GM10248 (cell line): ENCODE data around the gene CRYL1.

Source experiments
- CTCF ChIA-PET: fragments of 300-600 bp; sonication (Branson Sonifier 250); formaldehyde crosslinking; extraction: SDS; loops from one replicate; lab custom pipeline; 2021; ENCODE audit warnings: antibody characterized with exemption; lab: Yijun Ruan, JAX
- POLR2A ChIA-PET: fragments of 350-650 bp; sonication (Branson Sonifier 250); formaldehyde crosslinking; extraction: SDS; loops from one replicate; lab custom pipeline; 2020; ENCODE audit warnings: antibody characterized with exemption; lab: Yijun Ruan, JAX
- DNase-seq: peaks from one replicate; pipeline ENCODE4 v3.0.0; 2012; ENCODE audit errors: extremely low spot score
- CTCF ChIP-seq: IDR thresholded peaks from 2 replicates; pipeline ENCODE4 v1.5.1; 2012; ENCODE audit warnings: mild to moderate bottlenecking, low read depth; ENCODE audit errors: extremely low read depth, missing control alignments, control extremely low read depth

Gene CRYL1

GRCh38 chr13:20422362-20422761 is 103.3 kb downstream of the CRYL1 start:
- ChIA-PET CTCF (no interaction called here), POLR2A (no interaction called here)
- TF ChIP-seq CTCF: no peak
- no peak for DNase-seq

GRCh38 chr13:20420938-20421337 is 104.7 kb downstream of the CRYL1 start:
- ChIA-PET CTCF (no interaction called here), POLR2A (no interaction called here)
- TF ChIP-seq CTCF: no peak
- no peak for DNase-seq

GRCh38 chr13:20418953-20419352 is 106.7 kb downstream of the CRYL1 start:
- ChIA-PET CTCF (no interaction called here), POLR2A (no interaction called here)
- no peak for DNase-seq
- no peak for TF ChIP-seq CTCF

- ChIA-PET POLR2A (no interaction called here), CTCF (interaction anchor here (1.0 kb wide), 1 partner anchor 44 kb away, joined by 3 read pairs; no protein-coding TSS in a partner anchor)
These were observed 109.4 kb downstream of the CRYL1 start for GRCh38 chr13:20416223-20416745.

GRCh38 chr13:20415694-20416107 is 110.0 kb downstream of the CRYL1 start:
- ChIA-PET CTCF (no interaction called here), POLR2A (no interaction called here)
- no peak for TF ChIP-seq CTCF
- no peak for DNase-seq

More at GRCh38 chr13:20416223-20416745, 109.4 kb downstream of the CRYL1 start:
- no peak for DNase-seq
- TF ChIP-seq CTCF: no peak

- CTCF ChIA-PET: no interaction called here
- TF ChIP-seq CTCF: no peak
- POLR2A ChIA-PET: no interaction called here
- DNase-seq: no peak
These were observed 110.4 kb downstream of the CRYL1 start for GRCh38 chr13:20415306-20415679.

- DNase-seq: no peak
- no peak for TF ChIP-seq CTCF
- ChIA-PET POLR2A (no interaction called here), CTCF (no interaction called here)
These were observed 110.9 kb downstream of the CRYL1 start for GRCh38 chr13:20414546-20415305.
